HFFc6 (cell line): ENCODE measurements around the gene GFM2. TPM values are rescaled to one million over a fixed set of nuclear protein-coding genes. Genes with fewer than 3 reads are reported as not detected.
"Not testable (repeated sequence)": the region's sequence is repeated elsewhere in the genome, so short reads cannot be mapped to it uniquely, and the experiment has no call there.

Experiments
- DNase-seq: peaks from one replicate; pipeline ENCODE4 v3.0.0-alpha.2; 2018
- H3K27ac Mint-ChIP-seq: 2 replicates; pipeline ENCODE4 v1.8.0; 2020; ENCODE audit warnings: mild to moderate bottlenecking, mixed read lengths
- H3K27me3 Mint-ChIP-seq: 2 replicates; pipeline ENCODE4 v1.8.0; 2021; ENCODE audit warnings: mild to moderate bottlenecking, moderate library complexity, mixed read lengths; ENCODE audit not compliant: insufficient read depth
- H3K36me3 Mint-ChIP-seq: 2 replicates; pipeline ENCODE4 v1.8.0; 2021; ENCODE audit warnings: low read depth, mixed read lengths
- H3K4me1 Mint-ChIP-seq: 2 replicates; pipeline ENCODE4 v1.8.0; 2020; ENCODE audit warnings: low read depth, mixed read lengths
- H3K4me3 Mint-ChIP-seq: 2 replicates; pipeline ENCODE4 v1.8.0; 2020; ENCODE audit warnings: mild to moderate bottlenecking, moderate library complexity, mixed read lengths
- H3K9me3 Mint-ChIP-seq: 2 replicates; pipeline ENCODE4 v1.8.0; 2020; ENCODE audit warnings: mild to moderate bottlenecking, mixed read lengths
- CTCF ChIP-seq: fragments of 200-600 bp; sonication (generic); IDR thresholded peaks from 2 replicates; pipeline ENCODE4 v1.5.0; 2021; ENCODE audit warnings: antibody characterized with exemption, mild to moderate bottlenecking
- total RNA-seq, 6 experiments: library from RNA; stranded (reverse); fragmentation: NEBNext Ultra II Directional; extraction: Animal tissue kit (Norgen Biotek cat#: 25700); gene quantifications; 2 replicates in 1 of 6; 3 replicates in 5 of 6; pipeline ENCODE4 v1.2.3, GENCODE V29; 2021

The GFM2 gene
- total RNA-seq, 6 experiments from 2014 or later: 26.6 to 31.0 (median 28.0) TPM

- Mint-ChIP-seq H3K36me3 (peaks cover 16% of the 10 kb centered on the region), H3K9me3 (no peaks in the 10 kb centered on the region), H3K4me3 (no peak overlapping the region), H3K4me1 (peaks cover 40% of the 10 kb centered on the region), H3K27ac (no peak overlapping the region), H3K27me3 (no peaks in the 10 kb centered on the region)
- DNase-seq: no peak
- TF ChIP-seq CTCF: 0 out of 2 replicates have a peak, but pooled peaks have one; percentile 6
Measured at GRCh38 chr5:74761241-74761640, 5.7 kb downstream of the GFM2 start.

GRCh38 chr5:74748742-74749141, 18.2 kb downstream of the GFM2 start:
- H3K9me3 Mint-ChIP-seq, H3K27ac Mint-ChIP-seq, H3K4me1 Mint-ChIP-seq, H3K4me3 Mint-ChIP-seq, DNase-seq, H3K27me3 Mint-ChIP-seq: not testable (repeated sequence)
- peaks cover 20% of the 10 kb centered on the region for H3K36me3 Mint-ChIP-seq

GRCh38 chr5:74738406-74738805, 28.5 kb downstream of the GFM2 start:
- no peak for TF ChIP-seq CTCF
- Mint-ChIP-seq H3K36me3 (peaks cover 15% of the 10 kb centered on the region), H3K4me1 (peaks cover 10% of the 10 kb centered on the region), H3K9me3 (no peaks in the 10 kb centered on the region), H3K27ac (no peak overlapping the region), H3K27me3 (no peaks in the 10 kb centered on the region), H3K4me3 (no peak overlapping the region)
- DNase-seq: no peak

- Mint-ChIP-seq H3K27ac (no peak overlapping the region), H3K9me3 (no peaks in the 10 kb centered on the region), H3K36me3 (peaks cover 15% of the 10 kb centered on the region), H3K4me1 (peaks cover 10% of the 10 kb centered on the region), H3K27me3 (no peaks in the 10 kb centered on the region), H3K4me3 (no peak overlapping the region)
- no peak for DNase-seq
- no peak for TF ChIP-seq CTCF
Measured at GRCh38 chr5:74736759-74737158, 30.2 kb downstream of the GFM2 start.

DNA sequence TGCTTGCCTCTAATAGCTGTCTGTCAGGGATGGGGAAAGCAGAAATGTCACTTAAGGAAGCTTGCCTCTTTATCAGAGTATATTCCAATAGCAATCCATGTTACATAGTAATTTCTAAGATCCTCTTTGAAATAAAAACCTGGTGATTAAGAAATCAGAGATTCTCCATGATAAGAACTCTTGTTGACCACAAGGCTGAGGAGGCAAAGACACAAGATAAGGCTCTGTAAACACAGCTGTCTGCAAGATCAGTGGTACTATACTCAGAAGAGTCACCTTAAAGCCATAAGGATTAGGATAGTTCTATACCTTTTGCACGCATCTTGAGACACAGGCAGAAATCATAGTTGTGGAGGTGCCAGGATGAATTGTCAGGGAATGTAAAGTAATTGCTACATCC, 41.6 kb downstream of the GFM2 start:
- H3K4me1 Mint-ChIP-seq: no peaks in the 10 kb centered on the region
- no peak for DNase-seq
- no peaks in the 10 kb centered on the region; the same call in 1 of the 2 replicates for H3K27me3 Mint-ChIP-seq
- peaks cover 23% of the 10 kb centered on the region for H3K36me3 Mint-ChIP-seq
- H3K9me3 Mint-ChIP-seq: no peaks in the 10 kb centered on the region
- no peak for TF ChIP-seq CTCF
- no peak overlapping the region for H3K27ac Mint-ChIP-seq
- H3K4me3 Mint-ChIP-seq: no peak overlapping the region

DNA sequence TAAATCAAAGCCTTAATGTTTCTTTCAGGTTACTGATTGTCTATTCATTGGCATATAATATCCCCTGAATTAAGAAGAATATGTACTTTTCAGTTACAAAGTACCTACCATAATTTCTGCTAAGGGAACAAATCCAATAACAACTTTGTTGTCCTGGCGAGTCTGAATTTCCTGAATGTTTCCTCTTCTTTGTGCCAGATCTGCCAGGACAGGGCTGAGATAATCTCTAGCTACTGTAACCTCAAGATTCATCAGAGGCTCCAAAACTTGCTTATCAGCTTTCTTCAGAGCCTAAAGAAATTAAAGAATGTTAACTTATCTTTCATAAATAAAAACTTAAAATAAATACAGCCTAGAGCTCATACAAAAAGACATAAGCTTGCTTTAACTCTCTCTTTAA, 44.6 kb downstream of the GFM2 start:
- Mint-ChIP-seq H3K9me3 (no peaks in the 10 kb centered on the region), H3K36me3 (peaks cover 31% of the 10 kb centered on the region), H3K4me3 (no peak overlapping the region), H3K27ac (no peak overlapping the region), H3K4me1 (no peaks in the 10 kb centered on the region), H3K27me3 (no peaks in the 10 kb centered on the region; the same call in 1 of the 2 replicates)
- DNase-seq: no peak
- TF ChIP-seq CTCF: no peak
